Tibial nerve (tissue), 4 donors: Measurements from ENCODE around the gene NDFIP1. TPM values are rescaled to one million over a fixed set of nuclear protein-coding genes. Genes with fewer than 3 reads are reported as not detected.
"Not testable (repeated sequence)": the region's sequence is repeated elsewhere in the genome, so short reads cannot be mapped to it uniquely, and the experiment has no call there.

Source experiments
- DNase-seq, 2 donors: peaks; one replicate each; pipeline ENCODE4 v3.0.0-alpha.2; 2019; ENCODE audit warnings: low spot score in 2 of 2
- H3K27ac ChIP-seq, 4 donors: fragments of 200-600 bp; sonication (generic) in 3 of 4; one replicate each; pipeline ENCODE4 v1.5.1; 2017 to 2019; ENCODE audit warnings: mild to moderate bottlenecking in 1 of 4
- H3K27me3 ChIP-seq, 2 donors: fragments of 200-600 bp; sonication (generic) in 1 of 2; one replicate each; pipeline versions ENCODE4 v1.5.1 to v1.6.0; 2017 to 2019
- H3K36me3 ChIP-seq, 3 donors: fragments of 200-600 bp; sonication (generic); one replicate each; pipeline ENCODE4 v1.5.1; 2018 to 2019
- H3K4me1 ChIP-seq, 4 donors: fragments of 200-600 bp; sonication (generic) in 3 of 4; one replicate each; pipeline ENCODE4 v1.5.1; 2017 to 2019
- H3K4me3 ChIP-seq, 4 donors: fragments of 200-600 bp; sonication (generic) in 3 of 4; one replicate each; pipeline ENCODE4 v1.5.1; 2017 to 2019; ENCODE audit warnings: mild to moderate bottlenecking in 1 of 4, moderate library complexity in 1 of 4
- H3K9me3 ChIP-seq, 4 donors: fragments of 200-600 bp; sonication (generic) in 3 of 4; one replicate each; pipeline ENCODE4 v1.5.1; 2017 to 2019
- CTCF ChIP-seq, 5 experiments: fragments of 200-600 bp in 3 of 5; fragments of 450-650 bp in 2 of 5; sonication (generic) in 3 of 5; IDR thresholded peaks; one replicate each; pipeline ENCODE4 v1.5.1; 2016 to 2019; ENCODE audit warnings: antibody characterized with exemption in 5 of 5, mild to moderate bottlenecking in 3 of 5, moderate library complexity in 2 of 5
- EP300 ChIP-seq, 2 donors: sonication (generic); formaldehyde crosslinking; IDR thresholded peaks; one replicate each; pipeline ENCODE4 v1.6.1; 2017; ENCODE audit warnings: antibody characterized with exemption in 2 of 2, mild to moderate bottlenecking in 1 of 2
- POLR2A ChIP-seq, 2 donors: fragments of 450-650 bp; IDR thresholded peaks; one replicate each; pipeline ENCODE4 v1.6.1; 2017; ENCODE audit warnings: antibody characterized with exemption in 2 of 2, mild to moderate bottlenecking in 2 of 2, moderate library complexity in 2 of 2
- WGBS, 2 donors: methylation state at CpG; one replicate each; pipeline ENCODE4 v1.1.5; 2018; 5-methylcytosine and 5-hydroxymethylcytosine counted together
- total RNA-seq, 4 donors: library from RNA; depleted of rRNA; stranded (reverse); fragments of >200 nt; gene quantifications; one replicate each; pipeline ENCODE4 v1.1.0, GENCODE V29; 2016

Gene NDFIP1
- total RNA-seq, 4 donors from 2014 or later = 96.1 to 172 (median 107) TPM

DNA sequence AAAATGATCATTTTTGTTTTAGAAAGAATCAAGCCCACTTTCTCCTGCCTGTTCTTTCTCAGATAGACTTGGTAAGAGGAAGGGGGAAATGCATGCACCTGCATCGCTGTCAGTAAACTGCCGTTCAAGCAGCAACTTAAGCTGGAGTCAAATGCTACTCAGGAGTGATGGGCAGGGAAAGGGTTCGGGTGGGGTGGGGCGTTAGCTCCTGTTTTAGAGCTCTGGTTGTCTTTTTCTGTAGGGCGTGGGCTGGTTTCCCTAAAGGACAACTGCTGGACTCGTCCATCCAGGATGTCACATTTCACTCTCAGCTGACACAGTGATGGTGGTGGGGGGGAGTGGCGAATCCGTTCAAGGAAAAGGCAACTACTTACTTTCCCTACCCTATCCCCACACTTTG, 75.0 kb downstream of the NDFIP1 start:
- WGBS, 2 donors = 83 to 90% methylated on average over 8 of the region's 8 CpGs
- Histone ChIP-seq H3K4me1 (no peaks in the 10 kb centered on the region), H3K36me3 (no peaks in the 10 kb centered on the region), H3K9me3 (no peaks in the 10 kb centered on the region), H3K4me3 (no peak overlapping the region), H3K27ac (no peak overlapping the region), H3K27me3 (no peaks in the 10 kb centered on the region)
- no peak for TF ChIP-seq EP300 (IDR thresholded peaks at IDR 0.05)
- no peak for TF ChIP-seq CTCF (IDR thresholded peaks at IDR 0.05)
- TF ChIP-seq POLR2A (IDR thresholded peaks at IDR 0.05) = no peak
- no peak for DNase-seq

GRCh38 chr5:142184988-142185387, 76.4 kb downstream of the NDFIP1 start:
- no peaks in the 10 kb centered on the region for H3K9me3 ChIP-seq
- H3K27me3 ChIP-seq = no peaks in the 10 kb centered on the region
- TF ChIP-seq CTCF (IDR thresholded peaks at IDR 0.05) (no peak), EP300 (IDR thresholded peaks at IDR 0.05) (no peak), POLR2A (IDR thresholded peaks at IDR 0.05) (no peak)
- H3K27ac ChIP-seq = no peak overlapping the region
- DNase-seq = no peak
- H3K4me3 ChIP-seq = no peak overlapping the region
- H3K36me3 ChIP-seq = no peaks in the 10 kb centered on the region
- no peaks in the 10 kb centered on the region for H3K4me1 ChIP-seq
- 43 to 45% methylated on average over 9 of the region's 9 CpGs for WGBS, 2 donors

- Histone ChIP-seq H3K27me3 (no peaks in the 10 kb centered on the region), H3K9me3 (no peaks in the 10 kb centered on the region), H3K27ac (no peak overlapping the region), H3K4me3 (no peak overlapping the region), H3K36me3 (no peaks in the 10 kb centered on the region), H3K4me1 (no peaks in the 10 kb centered on the region)
- no peak for DNase-seq
- TF ChIP-seq EP300 (IDR thresholded peaks at IDR 0.05) (no peak), POLR2A (IDR thresholded peaks at IDR 0.05) (no peak), CTCF (IDR thresholded peaks at IDR 0.05) (no peak)
Observed at GRCh38 chr5:142186514-142186856, 77.9 kb downstream of the NDFIP1 start.

- Histone ChIP-seq H3K27ac (no peak overlapping the region), H3K27me3 (no peaks in the 10 kb centered on the region), H3K4me1 (no peaks in the 10 kb centered on the region), H3K4me3 (no peak overlapping the region), H3K9me3 (no peaks in the 10 kb centered on the region), H3K36me3 (no peaks in the 10 kb centered on the region)
- no peak for TF ChIP-seq EP300 (IDR thresholded peaks at IDR 0.05)
- no peak for TF ChIP-seq CTCF (IDR thresholded peaks at IDR 0.05)
- no peak for TF ChIP-seq POLR2A (IDR thresholded peaks at IDR 0.05)
- 50 to 52% methylated on average over 11 of the region's 11 CpGs for WGBS, 2 donors
- DNase-seq = no peak
Observed at GRCh38 chr5:142186857-142187594, 78.4 kb downstream of the NDFIP1 start.

- not testable (repeated sequence) for H3K4me1 ChIP-seq, DNase-seq
Observed at GRCh38 chr5:142188691-142189090, 80.1 kb downstream of the NDFIP1 start.

GRCh38 chr5:142189813-142190212, 81.2 kb downstream of the NDFIP1 start:
- TF ChIP-seq POLR2A (IDR thresholded peaks at IDR 0.05) = no peak
- no peak for TF ChIP-seq EP300 (IDR thresholded peaks at IDR 0.05)
- TF ChIP-seq CTCF (IDR thresholded peaks at IDR 0.05) = no peak
- no peaks in the 10 kb centered on the region for H3K27me3 ChIP-seq
- no peak overlapping the region for H3K4me3 ChIP-seq
- 77 to 84% methylated on average over 8 of the region's 8 CpGs for WGBS, 2 donors
- H3K9me3 ChIP-seq = no peaks in the 10 kb centered on the region
- H3K27ac ChIP-seq = no peak overlapping the region
- no peaks in the 10 kb centered on the region for H3K4me1 ChIP-seq
- DNase-seq = no peak
- no peaks in the 10 kb centered on the region for H3K36me3 ChIP-seq

More at GRCh38 chr5:142188691-142189090, 80.1 kb downstream of the NDFIP1 start:
- H3K4me3 ChIP-seq, H3K36me3 ChIP-seq, H3K9me3 ChIP-seq, H3K27ac ChIP-seq, H3K27me3 ChIP-seq: not testable (repeated sequence)
- WGBS, 2 donors = 90 to 93% methylated on average over 6 of the region's 6 CpGs
